HG02885 (cell line): ENCODE results near the gene OR6A2.
"Not testable (repeated sequence)": the region's sequence is repeated elsewhere in the genome, so short reads cannot be mapped to it uniquely, and the experiment has no call there.

ENCODE experiments used
- ATAC-seq: cut with Tn5 transposase; IDR thresholded peaks from one replicate; pipeline ENCODE4 v1.9.1; 2021; ENCODE audit warnings: mild to moderate bottlenecking; ENCODE audit not compliant: unreplicated experiment, poor library complexity

The OR6A2 gene

DNA sequence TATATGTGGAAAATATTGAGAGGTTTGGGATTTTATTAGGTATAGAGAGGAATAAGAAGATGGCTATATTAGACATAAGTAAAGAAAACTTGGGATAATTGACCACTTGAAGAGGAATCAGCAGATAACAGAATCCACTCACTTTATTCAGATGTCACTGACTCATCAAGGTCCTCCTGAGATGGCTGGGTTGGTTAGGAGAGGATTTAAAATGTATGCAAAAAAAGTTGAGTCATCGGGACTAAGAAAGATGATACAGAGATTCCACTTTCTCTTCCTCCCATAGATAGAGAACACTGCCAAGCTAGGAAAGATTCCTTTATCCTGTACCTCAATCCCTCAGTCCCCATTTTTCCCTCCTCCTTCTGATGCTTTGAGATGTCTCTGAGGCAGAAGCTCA is at the start of gene OR6A2:
Gene OR6A2, minus strand, starts transcription at position 288 of the 400 bp plus-strand sequence. CDS start 3,981 bp downstream, outside the sequence.
- no peak for ATAC-seq

DNA sequence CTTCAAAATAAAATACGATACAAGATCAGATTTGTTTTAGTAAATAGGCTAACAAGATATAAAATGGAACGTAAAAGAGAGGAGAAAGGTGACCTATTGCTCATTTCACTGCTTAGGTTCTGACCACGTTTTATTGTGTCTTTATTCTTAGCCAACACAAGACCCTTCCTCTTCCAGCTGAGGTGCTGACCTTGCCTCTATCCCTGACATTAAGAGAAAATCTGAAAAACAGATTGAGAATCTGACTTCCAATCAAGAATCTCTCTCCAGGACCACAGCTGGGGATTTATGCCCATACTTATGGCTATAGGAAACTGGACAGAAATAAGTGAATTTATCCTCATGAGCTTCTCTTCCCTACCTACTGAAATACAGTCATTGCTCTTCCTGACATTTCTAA is 45.9 kb upstream of the OR6A2 start, which contains the start of gene OR10A5:
Gene OR10A5, plus strand, starts transcription at position 301 of the 400 bp plus-strand sequence. Its CDS starts 0 bp downstream, at position 301.
- no peak for ATAC-seq

- no peak for ATAC-seq
These were observed 44.9 kb upstream of the OR6A2 start for GRCh38 chr11:6844356-6844755.

- ATAC-seq = no peak
These were observed 44.2 kb upstream of the OR6A2 start for GRCh38 chr11:6843670-6844069.

GRCh38 chr11:6841694-6842093 is 42.2 kb upstream of the OR6A2 start:
- no peak for ATAC-seq

GRCh38 chr11:6834021-6834420 is 34.5 kb upstream of the OR6A2 start:
- no peak for ATAC-seq

GRCh38 chr11:6833356-6833755 is 33.9 kb upstream of the OR6A2 start:
- ATAC-seq = no peak

DNA sequence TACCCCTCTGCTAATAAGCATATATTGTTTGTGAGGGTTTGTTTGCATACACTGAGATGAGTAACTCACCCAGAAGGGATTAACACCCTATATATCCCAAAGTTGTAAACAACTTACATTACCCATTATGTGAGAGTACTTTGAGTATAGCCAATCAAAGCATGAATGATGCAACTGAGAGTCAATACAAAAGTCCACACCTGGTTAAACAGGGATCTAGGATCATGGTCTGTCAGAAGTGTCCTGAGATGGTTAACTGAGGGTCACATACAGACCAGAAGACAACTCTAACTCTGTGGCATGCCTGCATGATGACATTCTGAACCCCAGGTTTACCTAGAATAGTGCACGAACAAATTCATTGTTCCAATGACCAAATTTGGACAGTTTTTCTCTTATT is 28.6 kb upstream of the OR6A2 start:
- no peak for ATAC-seq

GRCh38 chr11:6825231-6825744 is 25.8 kb upstream of the OR6A2 start:
- no peak for ATAC-seq

- ATAC-seq = no peak
These were observed 24.8 kb upstream of the OR6A2 start for GRCh38 chr11:6824136-6824823.

DNA sequence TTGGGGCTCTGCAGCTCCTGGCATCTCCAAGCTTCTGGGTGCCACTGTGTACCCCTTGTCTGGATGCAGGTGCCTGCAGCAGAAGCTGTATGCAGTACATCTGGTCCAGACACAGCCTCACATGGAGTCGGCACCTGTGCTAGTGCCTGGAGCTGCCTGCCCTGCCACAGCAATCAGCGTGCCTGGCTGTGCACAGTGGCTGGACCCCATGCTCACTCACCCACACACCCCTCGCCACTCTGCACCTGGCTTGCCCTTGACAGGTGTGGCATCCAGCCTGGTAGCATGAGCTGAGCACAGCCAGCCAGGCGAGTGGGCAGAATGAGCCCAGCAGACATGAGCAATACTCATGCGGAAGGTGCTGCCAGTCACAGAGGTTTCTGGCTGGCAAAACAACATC is 19.5 kb upstream of the OR6A2 start:
- ATAC-seq = no peak

DNA sequence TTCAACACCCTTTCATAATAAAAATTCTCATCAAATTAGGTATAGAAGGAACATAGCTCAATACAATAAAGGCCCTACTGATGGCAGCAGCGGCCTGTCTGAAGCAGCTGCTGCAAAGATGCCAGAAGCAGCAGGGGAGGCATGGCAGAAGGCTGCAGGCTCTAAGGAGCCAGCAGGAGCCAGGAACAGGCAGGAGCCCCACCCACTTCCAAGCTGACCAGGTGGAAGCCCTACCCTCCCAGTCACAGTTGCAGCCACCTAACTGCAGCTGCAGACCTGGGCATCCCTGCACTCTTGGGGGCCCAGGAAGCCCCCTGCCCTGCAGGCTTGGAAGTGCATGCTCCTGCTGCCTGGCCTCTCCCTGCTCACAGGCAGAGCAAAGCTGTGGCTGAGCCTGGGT is 18.2 kb upstream of the OR6A2 start:
- ATAC-seq = no peak

DNA sequence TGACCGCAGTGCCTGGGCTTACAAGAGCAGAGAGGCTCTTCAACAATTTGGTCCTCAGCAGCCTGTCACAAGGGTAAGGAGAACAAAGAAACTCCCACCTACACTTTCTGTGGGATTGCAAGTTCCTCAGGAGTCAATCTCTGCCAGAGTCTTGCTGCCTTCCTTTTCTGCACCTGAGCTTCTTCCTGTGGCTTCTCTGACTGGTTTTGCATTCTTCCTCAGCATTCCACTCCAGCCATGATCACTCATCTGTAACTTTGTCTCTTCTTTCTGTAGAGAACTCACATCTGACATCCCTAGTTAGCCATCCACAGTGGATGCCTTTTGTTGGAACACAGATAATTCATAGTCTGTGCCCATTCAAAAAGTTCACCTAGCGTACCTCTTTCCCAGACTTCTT is 14.2 kb upstream of the OR6A2 start:
- no peak for ATAC-seq

DNA sequence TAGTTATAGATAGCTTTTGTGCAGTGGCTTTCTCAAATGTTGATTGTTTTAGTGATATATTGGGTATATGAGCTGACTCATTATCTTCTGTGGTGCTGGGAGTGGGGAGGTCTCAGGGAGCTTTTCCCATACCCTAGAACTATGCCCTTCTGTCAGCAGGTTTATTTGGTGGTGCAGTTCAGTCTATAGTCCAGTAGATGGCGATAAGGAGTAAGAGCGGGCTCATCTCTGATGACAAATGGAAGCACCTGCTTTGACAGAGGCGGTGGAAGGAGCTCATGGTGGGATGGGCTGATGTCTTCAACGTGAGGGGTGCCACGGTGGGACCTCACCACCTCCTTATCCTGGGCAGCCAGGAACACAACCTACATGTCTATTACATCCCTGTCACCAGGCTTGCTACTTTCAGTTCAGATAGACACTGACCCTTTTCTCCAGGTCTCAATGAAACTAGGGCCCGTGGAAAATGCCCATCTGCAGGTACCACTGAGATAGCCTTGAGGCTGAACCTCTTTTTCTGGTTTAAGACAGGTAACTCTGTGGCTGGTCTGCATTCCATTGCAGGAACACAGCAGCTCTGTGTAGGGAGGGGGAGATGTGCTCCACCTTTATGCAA is 13.0 kb upstream of the OR6A2 start:
- peak; percentile 91 for ATAC-seq

- ATAC-seq = not testable (repeated sequence)
These were observed 1.6 kb upstream of the OR6A2 start for GRCh38 chr11:6801075-6801474.

DNA sequence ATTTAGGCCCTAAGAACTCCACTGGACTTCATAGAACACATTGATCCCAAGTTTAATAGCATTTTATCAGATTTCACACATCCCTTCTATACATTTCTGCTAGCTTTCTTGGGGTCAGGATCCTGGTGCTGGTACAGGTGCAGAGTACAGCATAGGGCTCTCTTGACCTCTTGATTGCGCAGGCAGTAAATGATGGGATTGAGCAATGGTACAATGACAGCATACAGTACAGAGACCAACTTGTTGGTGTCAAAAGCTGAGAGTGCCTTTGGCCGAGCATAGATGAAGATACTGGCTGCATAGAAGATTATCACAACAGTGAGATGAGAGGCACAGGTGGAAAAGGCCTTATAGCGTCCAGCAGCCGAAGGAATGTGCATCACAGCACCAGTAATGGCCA is 4.8 kb downstream of the OR6A2 start:
- ATAC-seq = no peak

- ATAC-seq = no peak
These were observed 8.9 kb downstream of the OR6A2 start for GRCh38 chr11:6790546-6790945.

DNA sequence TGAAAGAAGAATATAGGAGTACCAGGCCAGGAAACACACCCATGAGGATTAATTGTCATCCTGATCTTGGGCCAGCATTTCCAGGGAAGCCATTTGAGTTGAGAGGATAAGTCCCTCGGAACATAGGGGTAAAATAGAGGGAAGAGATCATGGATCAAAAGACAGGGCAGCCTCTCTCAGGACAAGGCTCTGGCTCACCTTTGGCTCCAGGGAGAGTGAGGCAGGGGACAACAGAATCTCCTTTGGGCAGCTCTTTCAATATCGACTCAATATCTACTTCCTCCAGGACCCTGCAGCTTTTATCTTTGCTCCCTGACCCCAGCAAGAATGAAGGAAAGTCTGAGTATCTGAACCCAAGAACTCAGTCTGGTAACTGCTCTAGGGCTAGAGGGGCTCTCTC is 16.8 kb downstream of the OR6A2 start, which contains the start of gene OR2AG1:
Gene OR2AG1, plus strand, starts transcription at position 301 of the 400 bp plus-strand sequence. CDS start 2,018 bp downstream, outside the sequence.
- ATAC-seq = no peak

DNA sequence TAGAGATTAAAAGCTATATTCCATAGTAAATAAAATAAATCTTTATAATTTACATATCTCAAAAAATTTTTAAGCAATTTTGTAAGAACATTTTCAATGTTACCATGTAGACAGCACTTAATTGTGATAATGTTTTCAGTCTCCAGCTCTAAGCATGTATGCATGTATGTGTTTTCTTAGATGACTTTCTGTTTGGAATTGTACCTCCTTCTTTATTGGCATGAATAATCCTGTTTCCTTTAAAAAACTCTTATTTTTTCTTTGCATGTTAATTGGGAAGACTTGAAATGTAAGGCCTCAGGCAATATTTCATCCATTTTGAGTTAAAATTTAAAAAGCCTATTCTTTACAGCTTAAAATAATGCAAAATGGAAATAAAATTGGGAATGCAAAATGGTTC is 18.7 kb downstream of the OR6A2 start:
- no peak for ATAC-seq

DNA sequence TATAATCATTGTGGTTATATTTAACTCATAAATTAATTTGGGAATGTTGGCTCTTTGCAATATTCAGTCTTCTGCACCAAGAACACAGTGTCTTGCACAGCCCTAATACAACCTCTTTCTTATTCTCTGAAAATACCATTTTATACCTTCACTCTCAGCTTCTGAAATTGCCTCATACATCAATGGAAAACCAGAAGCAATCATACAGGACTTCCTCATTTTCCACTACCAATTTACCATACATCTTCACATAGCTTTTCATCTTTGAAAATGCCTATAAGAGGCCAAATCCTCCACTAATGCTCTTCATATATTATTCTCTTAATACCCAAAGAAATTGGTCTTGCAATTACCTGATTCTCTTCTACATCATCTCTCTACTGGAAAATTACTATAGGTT is 21.0 kb downstream of the OR6A2 start:
- no peak for ATAC-seq
